Measurements from ENCODE around the gene ABCD1. TPM values are rescaled to one million over a fixed set of nuclear protein-coding genes. Genes with fewer than 3 reads are reported as not detected.
"Not testable (repeated sequence)": the region's sequence is repeated elsewhere in the genome, so short reads cannot be mapped to it uniquely, and the experiment has no call there.

The ABCD1 gene
- total and polyA plus RNA-seq, 4 donors, result 5.7 to 19.7 (median 10.3) TPM

GRCh38 chrX:153743468-153744209 is 19.0 kb downstream of the ABCD1 start:
- not testable (repeated sequence) for H3K36me3 ChIP-seq (ENCODE audit: control insufficient read depth in 4 of 4, insufficient read depth in 4 of 4, low read length in 4 of 4); H3K9me3 ChIP-seq (ENCODE audit: control insufficient read depth in 4 of 4, insufficient read depth in 3 of 4, low read length in 3 of 4); H3K4me3 ChIP-seq; ATAC-seq (ENCODE audit: insufficient read depth, low FRiP score); H3K4me1 ChIP-seq (ENCODE audit: control insufficient read depth in 5 of 5, insufficient read depth in 5 of 5, low read length in 5 of 5); H3K9ac ChIP-seq (ENCODE audit: insufficient read depth in 1 of 2, low read length in 2 of 2); H3K27me3 ChIP-seq (ENCODE audit: control insufficient read depth in 3 of 3, insufficient read depth in 3 of 3, low read length in 2 of 3)
- H3K27ac ChIP-seq (ENCODE audit: low read depth in 1 of 2, low read length in 1 of 2), result peak overlapping the region in 1 of 2 donors; percentile 20
- peak; percentile 72 to 84 (median 76) for DNase-seq
- 58 to 74% methylated on average over 14 to 35 of the region's 35 CpGs for WGBS, 2 donors

GRCh38 chrX:153744210-153745066 is 19.8 kb downstream of the ABCD1 start:
- peak in 2 of 3 donors; percentile 14 to 49 for DNase-seq
- no peaks in the 10 kb centered on the region for H3K27me3 ChIP-seq (ENCODE audit: control insufficient read depth in 3 of 3, insufficient read depth in 3 of 3, low read length in 2 of 3)
- peaks cover 0 to 2% (median 0%) of the 10 kb centered on the region in 5 donors for H3K4me1 ChIP-seq (ENCODE audit: control insufficient read depth in 5 of 5, insufficient read depth in 5 of 5, low read length in 5 of 5)
- ATAC-seq (ENCODE audit: insufficient read depth, low FRiP score), result no peak
- H3K27ac ChIP-seq (ENCODE audit: low read depth in 1 of 2, low read length in 1 of 2), result peak overlapping the region in 1 of 2 donors; percentile 20
- WGBS, 2 donors, result 13 to 29% methylated on average over 12 to 38 of the region's 38 CpGs
- H3K36me3 ChIP-seq (ENCODE audit: control insufficient read depth in 4 of 4, insufficient read depth in 4 of 4, low read length in 4 of 4), result peaks cover 0 to 2% (median 0%) of the 10 kb centered on the region in 4 donors
- no peak overlapping the region for H3K4me3 ChIP-seq
- no peak for TF ChIP-seq CTCF (IDR thresholded peaks at IDR 0.05; ENCODE audit: control extremely low read depth, extremely low read depth)
- H3K9ac ChIP-seq (ENCODE audit: insufficient read depth in 1 of 2, low read length in 2 of 2), result no peak overlapping the region
- peaks cover 0 to 7% (median 0%) of the 10 kb centered on the region in 4 donors for H3K9me3 ChIP-seq (ENCODE audit: control insufficient read depth in 4 of 4, insufficient read depth in 3 of 4, low read length in 3 of 4)

GRCh38 chrX:153745067-153745433 is 20.4 kb downstream of the ABCD1 start:
- not testable (repeated sequence) for DNase-seq

GRCh38 chrX:153746359-153746758 is 21.7 kb downstream of the ABCD1 start:
- H3K36me3 ChIP-seq (ENCODE audit: control insufficient read depth in 4 of 4, insufficient read depth in 4 of 4, low read length in 4 of 4), result no peaks in the 10 kb centered on the region
- no peak overlapping the region for H3K27ac ChIP-seq (ENCODE audit: low read depth in 1 of 2, low read length in 1 of 2)
- H3K9me3 ChIP-seq (ENCODE audit: control insufficient read depth in 4 of 4, insufficient read depth in 3 of 4, low read length in 3 of 4), result peaks cover 0 to 5% (median 0%) of the 10 kb centered on the region in 4 donors
- no peak for TF ChIP-seq CTCF (IDR thresholded peaks at IDR 0.05; ENCODE audit: control extremely low read depth, extremely low read depth)
- H3K9ac ChIP-seq (ENCODE audit: insufficient read depth in 1 of 2, low read length in 2 of 2), result no peak overlapping the region
- H3K4me3 ChIP-seq, result no peak overlapping the region
- DNase-seq (no peak), ATAC-seq (ENCODE audit: insufficient read depth, low FRiP score) (no peak)
- H3K4me1 ChIP-seq (ENCODE audit: control insufficient read depth in 5 of 5, insufficient read depth in 5 of 5, low read length in 5 of 5), result peaks cover 0 to 2% (median 0%) of the 10 kb centered on the region in 5 donors
- H3K27me3 ChIP-seq (ENCODE audit: control insufficient read depth in 3 of 3, insufficient read depth in 3 of 3, low read length in 2 of 3), result no peaks in the 10 kb centered on the region
- 84 to 87% methylated on average over 3 of the region's 3 CpGs for WGBS, 2 donors

More at GRCh38 chrX:153745067-153745433, 20.4 kb downstream of the ABCD1 start:
- H3K4me1 ChIP-seq (ENCODE audit: control insufficient read depth in 5 of 5, insufficient read depth in 5 of 5, low read length in 5 of 5); H3K9me3 ChIP-seq (ENCODE audit: control insufficient read depth in 4 of 4, insufficient read depth in 3 of 4, low read length in 3 of 4); H3K9ac ChIP-seq (ENCODE audit: insufficient read depth in 1 of 2, low read length in 2 of 2); H3K27me3 ChIP-seq (ENCODE audit: control insufficient read depth in 3 of 3, insufficient read depth in 3 of 3, low read length in 2 of 3); H3K27ac ChIP-seq (ENCODE audit: low read depth in 1 of 2, low read length in 1 of 2); ATAC-seq (ENCODE audit: insufficient read depth, low FRiP score); H3K4me3 ChIP-seq; H3K36me3 ChIP-seq (ENCODE audit: control insufficient read depth in 4 of 4, insufficient read depth in 4 of 4, low read length in 4 of 4): not testable (repeated sequence)
- 28 to 47% methylated on average over 7 to 12 of the region's 12 CpGs for WGBS, 2 donors

- not testable (repeated sequence) for H3K4me1 ChIP-seq (ENCODE audit: control insufficient read depth in 5 of 5, insufficient read depth in 5 of 5, low read length in 5 of 5); H3K9me3 ChIP-seq (ENCODE audit: control insufficient read depth in 4 of 4, insufficient read depth in 3 of 4, low read length in 3 of 4); H3K27ac ChIP-seq (ENCODE audit: low read depth in 1 of 2, low read length in 1 of 2); H3K36me3 ChIP-seq (ENCODE audit: control insufficient read depth in 4 of 4, insufficient read depth in 4 of 4, low read length in 4 of 4); H3K4me3 ChIP-seq; H3K9ac ChIP-seq (ENCODE audit: insufficient read depth in 1 of 2, low read length in 2 of 2); ATAC-seq (ENCODE audit: insufficient read depth, low FRiP score); H3K27me3 ChIP-seq (ENCODE audit: control insufficient read depth in 3 of 3, insufficient read depth in 3 of 3, low read length in 2 of 3); DNase-seq
- WGBS, 2 donors, result 70 to 81% methylated on average over 6 of the region's 6 CpGs
These were observed 22.3 kb downstream of the ABCD1 start for GRCh38 chrX:153746991-153747390.

- not testable (repeated sequence) for H3K9me3 ChIP-seq (ENCODE audit: control insufficient read depth in 4 of 4, insufficient read depth in 3 of 4, low read length in 3 of 4); H3K27ac ChIP-seq (ENCODE audit: low read depth in 1 of 2, low read length in 1 of 2); H3K27me3 ChIP-seq (ENCODE audit: control insufficient read depth in 3 of 3, insufficient read depth in 3 of 3, low read length in 2 of 3); DNase-seq; H3K36me3 ChIP-seq (ENCODE audit: control insufficient read depth in 4 of 4, insufficient read depth in 4 of 4, low read length in 4 of 4); H3K9ac ChIP-seq (ENCODE audit: insufficient read depth in 1 of 2, low read length in 2 of 2); H3K4me3 ChIP-seq; ATAC-seq (ENCODE audit: insufficient read depth, low FRiP score); H3K4me1 ChIP-seq (ENCODE audit: control insufficient read depth in 5 of 5, insufficient read depth in 5 of 5, low read length in 5 of 5)
- WGBS, 2 donors, result 84 to 87% methylated on average over 7 of the region's 7 CpGs
These were observed 24.4 kb downstream of the ABCD1 start for GRCh38 chrX:153749017-153749416.

All from lung (tissue), 12 donors.